DOHH2 (cell line): ENCODE measurements around the gene UNKL.

Experiments used
- H3F3A ChIP-seq: fragments of 200-600 bp; sonication (generic), shearing (Covaris generic); 2 replicates; pipeline ENCODE4 v1.6.0; 2016; ENCODE audit warnings: antibody characterized with exemption, mild to moderate bottlenecking; ENCODE audit not compliant: control insufficient read depth, insufficient read depth
- H3K27ac ChIP-seq: fragments of 200-600 bp; sonication (generic); 2 replicates; pipeline ENCODE4 v1.5.1; 2014; ENCODE audit warnings: low read depth, mild to moderate bottlenecking, low read length, moderate library complexity
- H3K27me3 ChIP-seq: fragments of 200-600 bp; sonication (generic); 2 replicates; pipeline ENCODE4 v1.6.1; 2014; ENCODE audit warnings: mild to moderate bottlenecking, low read length, mixed read lengths; ENCODE audit not compliant: control insufficient read depth
- H3K36me3 ChIP-seq: fragments of 200-600 bp; sonication (generic); 2 replicates; pipeline ENCODE4 v1.6.1; 2014; ENCODE audit warnings: mild to moderate bottlenecking, low read length, moderate library complexity, mixed read lengths; ENCODE audit not compliant: control insufficient read depth
- H3K4me1 ChIP-seq: fragments of 200-600 bp; sonication (generic); 2 replicates; pipeline ENCODE4 v1.6.1; 2014; ENCODE audit warnings: mild to moderate bottlenecking, low read length, mixed read lengths; ENCODE audit not compliant: control insufficient read depth
- H3K4me2 ChIP-seq: fragments of 200-600 bp; sonication (generic); 2 replicates; pipeline ENCODE4 v1.6.0; 2014; ENCODE audit warnings: mild to moderate bottlenecking, low read length, moderate library complexity
- H3K4me3 ChIP-seq: fragments of 200-600 bp; sonication (generic); 2 replicates; pipeline ENCODE4 v1.5.1; 2014; ENCODE audit warnings: mild to moderate bottlenecking, low read length, mixed read lengths
- H3K79me2 ChIP-seq: fragments of 200-600 bp; sonication (generic); 2 replicates; pipeline ENCODE4 v1.6.1; 2014; ENCODE audit warnings: mild to moderate bottlenecking, low read length, mixed read lengths; ENCODE audit not compliant: control insufficient read depth
- H3K9me2 ChIP-seq: fragments of 200-600 bp; sonication (generic); replicated peaks from 2 replicates; pipeline ENCODE4 v1.6.1; 2014; ENCODE audit warnings: mild to moderate bottlenecking, low read length, mixed read lengths; ENCODE audit not compliant: control insufficient read depth
- H3K9me3 ChIP-seq: fragments of 200-600 bp; sonication (generic); 2 replicates; pipeline ENCODE4 v1.6.1; 2014; ENCODE audit warnings: antibody characterized with exemption, low read length, mixed read lengths; ENCODE audit not compliant: control insufficient read depth, insufficient read depth
- H4K20me1 ChIP-seq: fragments of 200-600 bp; sonication (generic); 2 replicates; pipeline ENCODE4 v1.6.0; 2014; ENCODE audit warnings: low read depth, mild to moderate bottlenecking, antibody characterized with exemption, low read length, moderate library complexity; ENCODE audit not compliant: control insufficient read depth, insufficient read depth
- EZH2phosphoT487 ChIP-seq: fragments of 200-600 bp; sonication (generic); IDR thresholded peaks from 2 replicates; pipeline ENCODE4 v1.6.1; 2017; ENCODE audit warnings: borderline replicate concordance, mild to moderate bottlenecking, antibody characterized with exemption, low read length, moderate library complexity, mixed read lengths
- TF ChIP-seq, protein P1 (sequence below): fragments of 200-600 bp; sonication (generic); IDR thresholded peaks from one replicate; pipeline ENCODE4 v1.5.1; 2014; ENCODE audit warnings: antibody characterized with exemption, mild to moderate bottlenecking, low read depth, low read length; ENCODE audit not compliant: poor library complexity, severe bottlenecking

Gene UNKL

DNA sequence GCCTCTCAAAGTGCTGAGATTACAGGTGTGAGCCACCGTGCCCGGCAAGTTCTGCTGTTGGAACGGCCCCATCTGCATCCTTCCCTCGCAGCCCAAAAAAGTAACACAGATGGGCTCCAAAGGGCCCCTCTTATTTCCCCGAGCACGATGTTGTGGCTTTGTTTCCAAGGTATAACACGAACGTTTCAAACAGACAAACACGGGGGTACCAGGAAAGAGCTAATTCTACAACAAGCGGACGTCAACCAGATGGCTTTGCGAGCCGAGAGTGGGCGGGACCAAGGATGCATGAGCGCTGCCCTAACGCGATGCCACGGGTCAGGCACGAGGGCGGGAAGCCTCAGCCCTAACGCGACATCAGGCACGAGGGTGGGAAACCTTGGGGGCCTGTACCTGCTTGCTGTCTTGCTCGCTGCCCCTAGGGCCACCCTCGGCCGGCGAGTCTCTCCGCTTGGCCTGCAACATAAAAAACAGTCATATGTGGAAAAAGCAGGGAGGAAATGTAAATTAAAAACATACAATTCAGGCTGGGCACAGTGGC is 24.2 kb downstream of the UNKL start:
- no peak overlapping the region for H3K27ac ChIP-seq
- no peak overlapping the region for H3K4me2 ChIP-seq
- H3K9me2 ChIP-seq, result no peaks in the 10 kb centered on the region
- no peaks in the 10 kb centered on the region; the same call in 1 of the 2 replicates for H3K4me1 ChIP-seq
- H3K9me3 ChIP-seq, result no peaks in the 10 kb centered on the region
- no peak for TF ChIP-seq EZH2phosphoT487
- TF ChIP-seq, protein P1, sequence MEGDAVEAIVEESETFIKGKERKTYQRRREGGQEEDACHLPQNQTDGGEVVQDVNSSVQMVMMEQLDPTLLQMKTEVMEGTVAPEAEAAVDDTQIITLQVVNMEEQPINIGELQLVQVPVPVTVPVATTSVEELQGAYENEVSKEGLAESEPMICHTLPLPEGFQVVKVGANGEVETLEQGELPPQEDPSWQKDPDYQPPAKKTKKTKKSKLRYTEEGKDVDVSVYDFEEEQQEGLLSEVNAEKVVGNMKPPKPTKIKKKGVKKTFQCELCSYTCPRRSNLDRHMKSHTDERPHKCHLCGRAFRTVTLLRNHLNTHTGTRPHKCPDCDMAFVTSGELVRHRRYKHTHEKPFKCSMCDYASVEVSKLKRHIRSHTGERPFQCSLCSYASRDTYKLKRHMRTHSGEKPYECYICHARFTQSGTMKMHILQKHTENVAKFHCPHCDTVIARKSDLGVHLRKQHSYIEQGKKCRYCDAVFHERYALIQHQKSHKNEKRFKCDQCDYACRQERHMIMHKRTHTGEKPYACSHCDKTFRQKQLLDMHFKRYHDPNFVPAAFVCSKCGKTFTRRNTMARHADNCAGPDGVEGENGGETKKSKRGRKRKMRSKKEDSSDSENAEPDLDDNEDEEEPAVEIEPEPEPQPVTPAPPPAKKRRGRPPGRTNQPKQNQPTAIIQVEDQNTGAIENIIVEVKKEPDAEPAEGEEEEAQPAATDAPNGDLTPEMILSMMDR, result no peak
- no peaks in the 10 kb centered on the region for H3K27me3 ChIP-seq
- H4K20me1 ChIP-seq, result no peaks in the 10 kb centered on the region
- no peak overlapping the region for H3K4me3 ChIP-seq
- H3F3A ChIP-seq, result no peaks in the 10 kb centered on the region
- no peaks in the 10 kb centered on the region for H3K36me3 ChIP-seq
- no peaks in the 10 kb centered on the region for H3K79me2 ChIP-seq

DNA sequence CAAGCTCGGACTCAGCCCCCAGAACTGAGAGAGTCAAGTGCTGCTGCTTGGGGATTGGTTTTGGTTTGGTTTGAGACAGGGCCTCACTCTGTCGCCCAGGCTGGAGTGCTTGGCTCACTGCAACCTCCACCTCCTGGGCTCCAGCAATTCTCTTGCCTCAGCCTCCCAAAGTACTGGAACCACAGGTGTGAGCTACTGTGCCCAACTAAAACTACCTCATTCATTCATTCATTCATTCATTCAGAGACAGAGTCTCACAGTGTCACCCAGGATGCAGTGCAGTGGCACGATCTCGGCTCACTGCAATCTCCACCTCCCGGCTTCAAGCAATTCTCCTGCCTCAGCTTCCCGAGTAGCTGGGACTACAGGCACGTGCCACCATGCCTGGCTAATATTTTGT is 24.7 kb downstream of the UNKL start:
- H4K20me1 ChIP-seq, result no peaks in the 10 kb centered on the region
- H3K4me2 ChIP-seq, result no peak overlapping the region
- H3K9me2 ChIP-seq, result no peaks in the 10 kb centered on the region
- H3K4me3 ChIP-seq, result no peak overlapping the region
- H3K27me3 ChIP-seq, result no peaks in the 10 kb centered on the region
- no peaks in the 10 kb centered on the region for H3F3A ChIP-seq
- no peaks in the 10 kb centered on the region for H3K79me2 ChIP-seq
- no peaks in the 10 kb centered on the region; the same call in 1 of the 2 replicates for H3K4me1 ChIP-seq
- no peak overlapping the region for H3K27ac ChIP-seq
- no peaks in the 10 kb centered on the region for H3K36me3 ChIP-seq
- no peak for TF ChIP-seq EZH2phosphoT487
- TF ChIP-seq, protein P1, result no peak
- H3K9me3 ChIP-seq, result no peaks in the 10 kb centered on the region

DNA sequence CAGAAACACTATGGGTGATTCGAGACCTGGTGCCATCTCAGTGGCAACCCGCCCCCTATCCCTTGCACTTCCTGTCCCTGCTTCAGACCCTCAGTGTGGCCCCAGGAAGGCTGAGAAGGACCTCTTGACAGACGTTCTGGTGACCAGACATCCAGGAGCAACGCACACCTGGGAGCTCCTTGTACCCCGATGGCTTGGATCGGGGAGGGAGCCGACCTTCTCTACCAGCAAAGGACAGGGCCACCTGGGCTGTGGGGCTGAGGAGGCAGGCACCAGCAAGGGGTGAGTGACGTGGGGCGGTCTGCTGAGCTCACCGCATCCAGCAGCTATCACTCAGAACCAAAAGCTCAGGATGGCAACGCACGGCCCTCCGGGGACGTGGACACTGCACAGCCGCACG is 27.2 kb downstream of the UNKL start:
- H4K20me1 ChIP-seq, result no peaks in the 10 kb centered on the region
- TF ChIP-seq, protein P1, result no peak
- no peak for TF ChIP-seq EZH2phosphoT487
- no peak overlapping the region for H3K4me2 ChIP-seq
- H3K27ac ChIP-seq, result no peak overlapping the region
- H3K27me3 ChIP-seq, result no peaks in the 10 kb centered on the region
- no peaks in the 10 kb centered on the region for H3K79me2 ChIP-seq
- H3K9me2 ChIP-seq, result no peaks in the 10 kb centered on the region
- H3K9me3 ChIP-seq, result no peaks in the 10 kb centered on the region
- H3K4me3 ChIP-seq, result no peak overlapping the region
- H3K4me1 ChIP-seq, result no peaks in the 10 kb centered on the region; the same call in 1 of the 2 replicates
- no peaks in the 10 kb centered on the region for H3K36me3 ChIP-seq
- H3F3A ChIP-seq, result no peaks in the 10 kb centered on the region
